WTC11 (cell line): ENCODE results near the gene NOP9. TPM values are rescaled to one million over a fixed set of nuclear protein-coding genes. Genes with fewer than 3 reads are reported as not detected.

Source experiments
- ATAC-seq: fragments of 200-7000 bp; cut with Tn5 transposase; 2 replicates; pipeline ENCODE4 v1.10.0; 2021; ENCODE audit warnings: mild to moderate bottlenecking, moderate library complexity
- CTCF ChIA-PET: fragments of 300-600 bp; sonication (Branson Sonifier 250); formaldehyde crosslinking; loops from one replicate; lab custom pipeline; 2021; ENCODE audit warnings: antibody characterized with exemption; lab: Charles Lee
- POLR2A ChIA-PET: fragments of 350-600 bp; sonication (Branson Sonifier 250); formaldehyde crosslinking; loops from one replicate; lab custom pipeline; 2021; ENCODE audit warnings: antibody characterized with exemption; lab: Charles Lee
- DNase-seq: peaks from one replicate; pipeline ENCODE4 v3.0.0; 2021; ENCODE audit warnings: low spot score
- H3K27ac Mint-ChIP-seq: 2 replicates; pipeline ENCODE4 v1.8.0; 2021; ENCODE audit warnings: mixed read lengths
- H3K27me3 Mint-ChIP-seq: 2 replicates; pipeline ENCODE4 v1.8.0; 2021; ENCODE audit warnings: low read depth, mild to moderate bottlenecking, moderate library complexity, mixed read lengths
- H3K36me3 Mint-ChIP-seq: 2 replicates; pipeline ENCODE4 v1.8.0; 2021; ENCODE audit warnings: mixed read lengths
- H3K4me1 Mint-ChIP-seq: 2 replicates; pipeline ENCODE4 v1.8.0; 2022; ENCODE audit warnings: mixed read lengths
- H3K4me3 Mint-ChIP-seq: 2 replicates; pipeline ENCODE4 v1.8.0; 2021; ENCODE audit warnings: mild to moderate bottlenecking, moderate library complexity, mixed read lengths
- H3K9me3 Mint-ChIP-seq: 2 replicates; pipeline ENCODE4 v1.8.0; 2021; ENCODE audit warnings: mixed read lengths
- ARID4B ChIP-seq: sonication (generic); formaldehyde crosslinking; IDR thresholded peaks from 2 replicates; pipeline ENCODE4 v1.8.0; 2023; ENCODE audit warnings: missing genetic modification reagents, mild to moderate bottlenecking, borderline replicate concordance
- ATF3 ChIP-seq: sonication (generic); formaldehyde crosslinking; conservative IDR thresholded peaks from 2 replicates; pipeline ENCODE4 v1.8.1; 2022; ENCODE audit warnings: mild to moderate bottlenecking, missing genetic modification reagents
- CBFB ChIP-seq: sonication (generic); formaldehyde crosslinking; IDR thresholded peaks from 2 replicates; pipeline ENCODE4 v1.8.1; 2022; ENCODE audit warnings: mild to moderate bottlenecking, low read depth, missing genetic modification reagents
- CREB1 ChIP-seq: sonication (generic); formaldehyde crosslinking; IDR thresholded peaks from 2 replicates; pipeline ENCODE4 v1.8.0; 2023; ENCODE audit warnings: mild to moderate bottlenecking, missing genetic modification reagents
- ELF4 ChIP-seq: sonication (generic); formaldehyde crosslinking; IDR thresholded peaks from 2 replicates; pipeline ENCODE4 v1.8.1; 2022; ENCODE audit warnings: low read depth, mild to moderate bottlenecking, moderate library complexity, missing genetic modification reagents
- FOXJ3 ChIP-seq: sonication (generic); formaldehyde crosslinking; IDR thresholded peaks from 2 replicates; pipeline ENCODE4 v1.9.0; 2021; ENCODE audit warnings: missing genetic modification reagents, mild to moderate bottlenecking, borderline replicate concordance
- GTF2I ChIP-seq: fragments of 250-450 bp; sonication (Bioruptor Pico); conservative IDR thresholded peaks from 2 replicates; pipeline ENCODE4 v1.4.0; 2021; ENCODE audit warnings: mild to moderate bottlenecking
- KAT7 ChIP-seq: sonication (generic); formaldehyde crosslinking; IDR thresholded peaks from 2 replicates; pipeline ENCODE4 v1.8.1; 2023; ENCODE audit warnings: missing genetic modification reagents, mild to moderate bottlenecking, borderline replicate concordance
- MYBL2 ChIP-seq: sonication (generic); formaldehyde crosslinking; IDR thresholded peaks from 2 replicates; pipeline ENCODE4 v1.8.1; 2023; ENCODE audit warnings: mild to moderate bottlenecking, moderate library complexity, missing genetic modification reagents
- TCF7 ChIP-seq: sonication (generic); formaldehyde crosslinking; IDR thresholded peaks from 2 replicates; pipeline ENCODE4 v1.8.0; 2022; ENCODE audit warnings: mild to moderate bottlenecking, low read depth, missing genetic modification reagents, moderate library complexity
- TP53 ChIP-seq: sonication (generic); formaldehyde crosslinking; IDR thresholded peaks from 2 replicates; pipeline ENCODE4 v1.8.1; 2023; ENCODE audit warnings: mild to moderate bottlenecking, missing genetic modification reagents
- USF2 ChIP-seq: sonication (generic); formaldehyde crosslinking; IDR thresholded peaks from 2 replicates; pipeline ENCODE4 v1.8.1; 2023; ENCODE audit warnings: mild to moderate bottlenecking, missing genetic modification reagents, moderate library complexity
- ZBTB43 ChIP-seq: sonication (generic); formaldehyde crosslinking; IDR thresholded peaks from 2 replicates; pipeline ENCODE4 v1.8.1; 2023; ENCODE audit warnings: mild to moderate bottlenecking, missing genetic modification reagents
- ZNF416 ChIP-seq: fragments of 250-450 bp; sonication (Bioruptor Pico); IDR thresholded peaks from 2 replicates; pipeline ENCODE4 v1.9.0; 2021; ENCODE audit warnings: mild to moderate bottlenecking, inconsistent platforms
- total RNA-seq: library from RNA; stranded (reverse); gene quantifications from 3 replicates; pipeline ENCODE4 v1.2.3, GENCODE V29; 2021
- TF ChIP-seq, protein P1 (sequence below): sonication (generic); formaldehyde crosslinking; IDR thresholded peaks from 2 replicates; pipeline ENCODE4 v1.8.1; 2023; ENCODE audit warnings: mild to moderate bottlenecking, missing genetic modification reagents, moderate library complexity
- TF ChIP-seq, protein P2 (sequence below): sonication (generic); formaldehyde crosslinking; IDR thresholded peaks from 2 replicates; pipeline ENCODE4 v1.8.0; 2022; ENCODE audit warnings: mild to moderate bottlenecking, missing genetic modification reagents
- TF ChIP-seq, protein P3 (sequence below): sonication (generic); formaldehyde crosslinking; IDR thresholded peaks from 2 replicates; pipeline ENCODE4 v1.8.0; 2022; ENCODE audit warnings: mild to moderate bottlenecking, missing genetic modification reagents
- TF ChIP-seq, protein P4 (sequence below): fragments of 250-450 bp; sonication (Bioruptor Pico); IDR thresholded peaks from 2 replicates; pipeline ENCODE4 v1.9.0; 2021; ENCODE audit warnings: mild to moderate bottlenecking

NOP9 gene
- total RNA-seq, 1 experiment from 2014 or later, result 44.4 TPM

GRCh38 chr14:24260026-24260779 lies 39.4 kb upstream of the NOP9 start (continued):
- no peak for TF ChIP-seq ARID4B (CRISPR knock-in tag)
- TF ChIP-seq FOXJ3 (CRISPR knock-in tag), result no peak
- TF ChIP-seq, protein P1, sequence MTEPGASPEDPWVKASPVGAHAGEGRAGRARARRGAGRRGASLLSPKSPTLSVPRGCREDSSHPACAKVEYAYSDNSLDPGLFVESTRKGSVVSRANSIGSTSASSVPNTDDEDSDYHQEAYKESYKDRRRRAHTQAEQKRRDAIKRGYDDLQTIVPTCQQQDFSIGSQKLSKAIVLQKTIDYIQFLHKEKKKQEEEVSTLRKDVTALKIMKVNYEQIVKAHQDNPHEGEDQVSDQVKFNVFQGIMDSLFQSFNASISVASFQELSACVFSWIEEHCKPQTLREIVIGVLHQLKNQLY (CRISPR knock-in tag), result no peak
- no peak for TF ChIP-seq TP53 (CRISPR knock-in tag)
- TF ChIP-seq, protein P2, sequence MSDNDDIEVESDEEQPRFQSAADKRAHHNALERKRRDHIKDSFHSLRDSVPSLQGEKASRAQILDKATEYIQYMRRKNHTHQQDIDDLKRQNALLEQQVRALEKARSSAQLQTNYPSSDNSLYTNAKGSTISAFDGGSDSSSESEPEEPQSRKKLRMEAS, result no peak
- TF ChIP-seq ZNF416 (CRISPR knock-in tag), result no peak
- no peak for TF ChIP-seq CBFB (CRISPR knock-in tag)
- TF ChIP-seq, protein P3, sequence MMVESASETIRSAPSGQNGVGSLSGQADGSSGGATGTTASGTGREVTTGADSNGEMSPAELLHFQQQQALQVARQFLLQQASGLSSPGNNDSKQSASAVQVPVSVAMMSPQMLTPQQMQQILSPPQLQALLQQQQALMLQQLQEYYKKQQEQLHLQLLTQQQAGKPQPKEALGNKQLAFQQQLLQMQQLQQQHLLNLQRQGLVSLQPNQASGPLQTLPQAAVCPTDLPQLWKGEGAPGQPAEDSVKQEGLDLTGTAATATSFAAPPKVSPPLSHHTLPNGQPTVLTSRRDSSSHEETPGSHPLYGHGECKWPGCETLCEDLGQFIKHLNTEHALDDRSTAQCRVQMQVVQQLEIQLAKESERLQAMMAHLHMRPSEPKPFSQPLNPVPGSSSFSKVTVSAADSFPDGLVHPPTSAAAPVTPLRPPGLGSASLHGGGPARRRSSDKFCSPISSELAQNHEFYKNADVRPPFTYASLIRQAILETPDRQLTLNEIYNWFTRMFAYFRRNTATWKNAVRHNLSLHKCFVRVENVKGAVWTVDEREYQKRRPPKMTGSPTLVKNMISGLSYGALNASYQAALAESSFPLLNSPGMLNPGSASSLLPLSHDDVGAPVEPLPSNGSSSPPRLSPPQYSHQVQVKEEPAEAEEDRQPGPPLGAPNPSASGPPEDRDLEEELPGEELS (CRISPR knock-in tag), result no peak
- TF ChIP-seq, protein P4, sequence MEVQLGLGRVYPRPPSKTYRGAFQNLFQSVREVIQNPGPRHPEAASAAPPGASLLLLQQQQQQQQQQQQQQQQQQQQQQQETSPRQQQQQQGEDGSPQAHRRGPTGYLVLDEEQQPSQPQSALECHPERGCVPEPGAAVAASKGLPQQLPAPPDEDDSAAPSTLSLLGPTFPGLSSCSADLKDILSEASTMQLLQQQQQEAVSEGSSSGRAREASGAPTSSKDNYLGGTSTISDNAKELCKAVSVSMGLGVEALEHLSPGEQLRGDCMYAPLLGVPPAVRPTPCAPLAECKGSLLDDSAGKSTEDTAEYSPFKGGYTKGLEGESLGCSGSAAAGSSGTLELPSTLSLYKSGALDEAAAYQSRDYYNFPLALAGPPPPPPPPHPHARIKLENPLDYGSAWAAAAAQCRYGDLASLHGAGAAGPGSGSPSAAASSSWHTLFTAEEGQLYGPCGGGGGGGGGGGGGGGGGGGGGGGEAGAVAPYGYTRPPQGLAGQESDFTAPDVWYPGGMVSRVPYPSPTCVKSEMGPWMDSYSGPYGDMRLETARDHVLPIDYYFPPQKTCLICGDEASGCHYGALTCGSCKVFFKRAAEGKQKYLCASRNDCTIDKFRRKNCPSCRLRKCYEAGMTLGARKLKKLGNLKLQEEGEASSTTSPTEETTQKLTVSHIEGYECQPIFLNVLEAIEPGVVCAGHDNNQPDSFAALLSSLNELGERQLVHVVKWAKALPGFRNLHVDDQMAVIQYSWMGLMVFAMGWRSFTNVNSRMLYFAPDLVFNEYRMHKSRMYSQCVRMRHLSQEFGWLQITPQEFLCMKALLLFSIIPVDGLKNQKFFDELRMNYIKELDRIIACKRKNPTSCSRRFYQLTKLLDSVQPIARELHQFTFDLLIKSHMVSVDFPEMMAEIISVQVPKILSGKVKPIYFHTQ (CRISPR knock-in tag), result no peak
- TF ChIP-seq ATF3, result no peak
- no peak for TF ChIP-seq USF2

DNA sequence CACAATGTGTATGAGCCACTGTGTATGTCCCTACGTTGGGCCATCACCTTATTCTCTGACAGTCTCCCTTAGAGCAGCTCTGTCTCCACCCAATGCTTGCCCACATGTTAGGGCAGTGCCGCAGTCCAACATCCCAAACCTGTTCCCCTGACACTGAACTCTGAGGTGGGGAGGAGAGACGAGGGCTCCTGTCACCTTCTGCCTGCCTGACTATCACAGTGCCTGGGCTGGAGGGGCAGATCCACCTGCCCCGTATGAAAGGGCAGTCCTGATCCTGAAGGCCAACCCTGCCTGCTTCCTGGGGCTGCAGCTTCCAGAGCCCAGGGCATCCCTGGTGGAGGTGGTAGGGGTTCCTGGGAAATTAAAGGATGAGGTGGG lies 38.9 kb upstream of the NOP9 start:
- POLR2A ChIA-PET, result no interaction called here
- Mint-ChIP-seq H3K9me3 (no peaks in the 10 kb centered on the region), H3K36me3 (no peaks in the 10 kb centered on the region), H3K4me1 (no peaks in the 10 kb centered on the region), H3K27ac (no peak overlapping the region), H3K4me3 (no peak overlapping the region), H3K27me3 (no peaks in the 10 kb centered on the region)
- CTCF ChIA-PET, result interaction anchor here (1.6 kb wide), 1 partner anchor 18 kb away, joined by 5 read pairs; the partner anchor contains the start of gene TINF2
- ATAC-seq, result no peak
- no peak for DNase-seq
- TF ChIP-seq ZBTB43 (CRISPR knock-in tag) (no peak), ELF4 (CRISPR knock-in tag) (no peak), TCF7 (CRISPR knock-in tag) (no peak), CREB1 (CRISPR knock-in tag) (no peak), ARID4B (CRISPR knock-in tag) (no peak), MYBL2 (CRISPR knock-in tag) (no peak), KAT7 (no peak), GTF2I (CRISPR knock-in tag) (no peak)
